Upper lobe of left lung (tissue), 4 donors: ENCODE results near the gene OSTF1.

Source experiments
- POLR2A ChIP-seq, 4 donors: fragments of 450-650 bp; IDR thresholded peaks; one replicate each; pipeline ENCODE4 v1.5.1; 2016 to 2017; ENCODE audit warnings: antibody characterized with exemption in 4 of 4, mild to moderate bottlenecking in 2 of 4
- TF ChIP-seq, protein P1 (sequence below), 6 experiments: fragments of 450-650 bp in 4 of 6; fragments of 200-600 bp in 2 of 6; sonication (generic) in 2 of 6; IDR thresholded peaks; one replicate each; pipeline ENCODE4 v1.5.1; 2016 to 2019; ENCODE audit warnings: antibody characterized with exemption in 6 of 6

DNA sequence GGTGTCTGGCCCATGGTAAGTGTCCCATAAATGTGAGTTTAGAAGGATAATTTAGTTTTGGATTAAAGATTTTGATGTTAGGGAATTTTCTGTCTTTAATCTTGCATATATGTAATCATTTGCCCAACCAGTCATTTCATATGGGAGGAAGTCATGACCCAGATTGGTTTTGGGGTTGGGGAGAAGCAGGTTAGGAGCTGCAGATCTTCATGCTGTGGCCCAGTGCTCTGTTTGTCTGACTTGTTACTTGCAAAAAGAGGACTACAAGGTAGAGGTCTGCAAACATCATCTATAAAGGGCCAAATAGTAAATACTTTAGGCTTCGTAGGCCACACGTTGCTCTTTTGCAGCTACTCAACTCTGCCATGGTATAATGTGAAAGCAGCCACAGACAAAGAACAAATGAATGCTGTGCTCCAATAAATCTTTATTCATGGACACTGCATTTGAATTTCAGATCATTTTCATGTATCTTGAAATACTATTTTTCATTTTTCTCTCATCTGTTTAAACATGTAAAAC, 16.8 kb downstream of the OSTF1 start:
- TF ChIP-seq, protein P1, sequence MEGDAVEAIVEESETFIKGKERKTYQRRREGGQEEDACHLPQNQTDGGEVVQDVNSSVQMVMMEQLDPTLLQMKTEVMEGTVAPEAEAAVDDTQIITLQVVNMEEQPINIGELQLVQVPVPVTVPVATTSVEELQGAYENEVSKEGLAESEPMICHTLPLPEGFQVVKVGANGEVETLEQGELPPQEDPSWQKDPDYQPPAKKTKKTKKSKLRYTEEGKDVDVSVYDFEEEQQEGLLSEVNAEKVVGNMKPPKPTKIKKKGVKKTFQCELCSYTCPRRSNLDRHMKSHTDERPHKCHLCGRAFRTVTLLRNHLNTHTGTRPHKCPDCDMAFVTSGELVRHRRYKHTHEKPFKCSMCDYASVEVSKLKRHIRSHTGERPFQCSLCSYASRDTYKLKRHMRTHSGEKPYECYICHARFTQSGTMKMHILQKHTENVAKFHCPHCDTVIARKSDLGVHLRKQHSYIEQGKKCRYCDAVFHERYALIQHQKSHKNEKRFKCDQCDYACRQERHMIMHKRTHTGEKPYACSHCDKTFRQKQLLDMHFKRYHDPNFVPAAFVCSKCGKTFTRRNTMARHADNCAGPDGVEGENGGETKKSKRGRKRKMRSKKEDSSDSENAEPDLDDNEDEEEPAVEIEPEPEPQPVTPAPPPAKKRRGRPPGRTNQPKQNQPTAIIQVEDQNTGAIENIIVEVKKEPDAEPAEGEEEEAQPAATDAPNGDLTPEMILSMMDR (IDR thresholded peaks at IDR 0.05): no peak
- no peak for TF ChIP-seq POLR2A (IDR thresholded peaks at IDR 0.05)
